ENCODE data around the gene MIDN.

Gene MIDN

GRCh38 chr19:1259206-1259875 lies 11.0 kb downstream of the MIDN start:
- DNase-seq, result no peak

DNA sequence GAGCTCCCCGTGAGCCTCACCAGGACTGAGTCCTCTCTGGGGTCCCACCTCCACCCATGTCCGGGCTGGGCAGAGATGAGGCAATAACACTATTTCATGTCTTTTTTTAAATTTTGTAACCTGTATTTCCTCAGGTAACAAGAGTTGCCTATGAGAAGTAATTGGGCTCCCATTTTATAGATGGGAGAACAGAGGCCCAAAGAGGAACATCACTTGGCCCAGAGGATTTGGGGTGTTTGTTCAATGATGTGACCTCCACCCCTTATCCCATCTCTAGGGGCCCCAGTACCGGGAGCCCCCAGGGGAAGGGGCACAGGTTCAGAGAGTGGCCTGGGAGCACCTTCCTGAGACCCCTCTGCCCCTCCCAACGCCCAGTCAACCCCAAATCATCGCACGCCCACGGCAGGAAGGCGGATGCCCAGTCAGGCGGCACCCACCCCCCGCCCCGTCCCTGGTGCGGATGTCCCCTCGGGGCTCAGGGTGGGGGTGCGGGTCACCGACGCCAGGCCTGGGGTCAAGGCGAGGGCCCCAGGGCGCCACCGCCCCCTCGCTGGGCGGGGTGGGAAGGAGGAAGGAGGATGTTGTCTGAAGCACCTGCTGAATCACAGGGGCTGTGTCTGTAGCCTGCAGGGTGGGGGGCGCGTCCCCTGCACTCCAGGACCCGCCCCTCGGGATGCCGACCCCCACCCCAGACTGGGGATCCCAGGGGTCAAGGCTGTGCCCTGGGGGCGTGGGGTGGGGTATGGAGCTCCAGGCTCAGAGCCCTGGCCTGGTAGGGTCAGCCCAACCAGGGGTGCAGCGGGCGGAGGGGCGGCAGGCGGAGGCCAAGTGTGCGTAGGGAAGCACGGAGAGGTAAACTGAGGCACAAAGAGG lies 11.7 kb downstream of the MIDN start:
- no peak for DNase-seq

GRCh38 chr19:1260749-1261537 lies 12.6 kb downstream of the MIDN start:
- peak; percentile 71 for DNase-seq

- no peak for DNase-seq
These were observed 13.1 kb downstream of the MIDN start for GRCh38 chr19:1261538-1261797.

GRCh38 chr19:1261798-1262622 lies 13.6 kb downstream of the MIDN start:
- DNase-seq, result no peak

GRCh38 chr19:1262623-1263123 lies 14.3 kb downstream of the MIDN start:
- DNase-seq, result no peak

DNA sequence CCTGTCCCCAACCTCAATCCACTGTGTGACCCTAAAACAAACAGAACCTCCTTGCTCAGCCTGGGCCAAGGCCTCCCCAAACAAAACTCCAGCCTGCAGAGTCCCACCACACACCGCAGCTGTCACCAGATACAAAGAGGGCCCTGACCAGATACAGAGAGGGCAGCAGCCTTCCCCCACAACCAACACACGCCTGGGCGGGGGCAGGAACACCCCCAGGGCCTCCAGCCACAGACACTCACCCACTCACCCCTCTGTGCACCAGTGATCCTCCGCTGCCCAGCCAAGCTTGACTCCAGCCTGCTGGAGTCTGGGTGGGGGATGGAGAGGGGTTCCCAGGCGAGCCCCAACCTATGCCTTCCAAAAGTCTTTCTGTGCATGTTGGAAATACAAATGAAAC lies 14.8 kb downstream of the MIDN start:
- DNase-seq, result no peak

GRCh38 chr19:1264801-1265614 lies 16.6 kb downstream of the MIDN start:
- DNase-seq, result no peak

GRCh38 chr19:1265615-1266128 lies 17.3 kb downstream of the MIDN start:
- no peak for DNase-seq

DNA sequence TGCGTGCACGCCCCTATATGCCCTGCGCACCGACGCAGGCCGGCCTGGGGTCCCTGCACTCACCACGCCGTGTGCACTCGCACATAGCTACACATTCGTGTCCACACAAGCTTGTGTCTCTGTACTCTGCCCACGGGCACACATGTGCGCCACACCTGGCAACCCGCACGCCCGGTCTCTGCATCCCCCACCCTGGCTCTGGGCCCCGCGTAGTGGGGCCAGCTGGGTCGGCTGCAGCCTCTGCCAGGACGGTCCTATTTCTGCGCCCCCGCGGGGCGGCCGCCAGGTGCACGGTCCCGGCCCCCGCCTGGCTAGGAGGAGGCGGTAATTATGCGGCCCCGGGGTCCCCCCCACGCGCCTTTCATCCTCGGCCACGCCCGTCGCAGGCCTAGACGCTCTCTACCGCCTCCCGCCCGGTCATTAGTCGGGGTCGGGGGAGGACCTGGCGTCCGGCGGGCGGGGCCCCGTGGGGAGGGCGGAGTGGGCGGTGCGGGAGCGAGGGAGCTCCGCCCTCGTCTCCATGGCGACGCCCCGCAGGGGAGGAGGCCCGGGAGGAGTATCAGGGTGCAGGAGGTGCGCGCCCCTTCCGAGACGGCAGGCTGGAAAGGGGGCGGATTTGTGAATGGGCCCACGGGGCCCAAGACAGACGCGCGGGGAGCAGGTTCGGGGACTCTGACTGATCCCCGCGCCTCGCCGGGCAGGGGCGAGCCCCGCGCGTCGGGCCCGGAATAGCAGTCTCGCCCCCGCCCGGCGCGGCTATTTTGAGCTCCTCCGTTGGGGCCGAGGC lies 17.9 kb downstream of the MIDN start:
- peak; percentile 37 for DNase-seq

- DNase-seq, result no peak
These were observed 18.6 kb downstream of the MIDN start for GRCh38 chr19:1266916-1267476.

GRCh38 chr19:1267477-1268225 lies 19.3 kb downstream of the MIDN start:
- no peak for DNase-seq

GRCh38 chr19:1268226-1269064 lies 20.1 kb downstream of the MIDN start:
- no peak for DNase-seq

DNA sequence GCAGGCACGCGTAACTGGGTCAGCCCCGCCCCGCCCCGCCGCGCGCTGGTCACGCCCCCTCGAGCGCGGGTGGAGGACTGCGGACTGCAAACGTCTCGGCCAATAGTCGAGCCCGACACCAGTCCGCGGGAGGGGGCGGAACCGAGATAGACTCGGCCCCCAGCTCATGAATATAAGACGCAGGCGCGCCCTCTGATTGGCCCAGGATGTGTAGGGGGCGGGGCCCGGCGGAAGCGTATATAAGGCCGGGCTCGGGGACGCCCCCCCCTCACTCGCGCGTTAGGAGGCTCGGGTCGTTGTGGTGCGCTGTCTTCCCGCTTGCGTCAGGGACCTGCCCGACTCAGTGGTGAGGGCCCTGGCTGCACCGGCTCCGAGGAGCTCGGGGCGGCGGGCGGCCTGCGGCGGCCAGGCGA lies 20.7 kb downstream of the MIDN start, which contains the start of gene CIRBP:
CIRBP (plus strand) TSS at position 268 of the 413 bp plus-strand sequence. CDS start 1,602 bp downstream, outside the sequence.
- DNase-seq, result peak; percentile 81

GRCh38 chr19:1269478-1270212 lies 21.3 kb downstream of the MIDN start:
- DNase-seq, result no peak

GRCh38 chr19:1270213-1270853 lies 21.9 kb downstream of the MIDN start:
- no peak for DNase-seq

DNA sequence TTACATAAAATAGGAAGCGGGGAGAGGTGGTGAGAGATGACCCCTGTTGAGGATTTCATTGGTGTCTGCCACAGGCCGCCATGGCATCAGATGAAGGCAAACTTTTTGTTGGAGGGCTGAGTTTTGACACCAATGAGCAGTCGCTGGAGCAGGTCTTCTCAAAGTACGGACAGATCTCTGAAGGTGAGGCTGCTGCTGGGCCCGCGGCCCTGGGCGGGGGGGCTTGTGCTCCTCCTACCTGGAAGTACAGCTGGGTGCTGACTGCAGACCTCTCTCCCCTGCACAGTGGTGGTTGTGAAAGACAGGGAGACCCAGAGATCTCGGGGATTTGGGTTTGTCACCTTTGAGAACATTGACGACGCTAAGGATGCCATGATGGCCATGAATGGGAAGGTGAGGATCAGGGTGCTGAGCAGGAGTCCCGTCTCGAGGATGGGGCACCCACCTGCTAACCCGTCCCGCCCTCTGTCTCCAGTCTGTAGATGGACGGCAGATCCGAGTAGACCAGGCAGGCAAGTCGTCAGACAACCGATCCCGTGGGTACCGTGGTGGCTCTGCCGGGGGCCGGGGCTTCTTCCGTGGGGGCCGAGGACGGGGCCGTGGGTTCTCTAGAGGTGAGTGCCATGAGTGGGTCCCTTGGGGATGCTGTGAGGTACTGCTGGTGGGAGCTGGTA lies 22.6 kb downstream of the MIDN start:
- no peak for DNase-seq
